DMS114 treated with DMSO at 0.1 percent for 48 hours (cell line): ENCODE data around the gene RBM47.
"Not testable (repeated sequence)": the region's sequence is repeated elsewhere in the genome, so short reads cannot be mapped to it uniquely, and the experiment has no call there.

ENCODE experiments used
- DNase-seq: peaks from one replicate; lab custom pipeline; 2025; ENCODE audit not compliant: unreplicated experiment; lab: John Stamatoyannopoulos, UW

RBM47 gene

GRCh38 chr4:40418430-40419230 lies 211.0 kb downstream of the RBM47 start:
- DNase-seq: no peak

GRCh38 chr4:40417941-40418340 lies 211.7 kb downstream of the RBM47 start:
- DNase-seq: no peak

GRCh38 chr4:40414673-40415072 lies 215.0 kb downstream of the RBM47 start:
- no peak for DNase-seq

- no peak for DNase-seq
Measured at GRCh38 chr4:40412866-40413795, 216.5 kb downstream of the RBM47 start.

- DNase-seq: no peak
Measured at GRCh38 chr4:40412388-40412787, 217.3 kb downstream of the RBM47 start.

GRCh38 chr4:40409835-40410234 lies 219.8 kb downstream of the RBM47 start:
- DNase-seq: no peak

- not testable (repeated sequence) for DNase-seq
Measured at GRCh38 chr4:40407468-40407867, 222.2 kb downstream of the RBM47 start.

- DNase-seq: no peak
Measured at GRCh38 chr4:40406340-40406739, 223.3 kb downstream of the RBM47 start.

GRCh38 chr4:40405193-40405592 lies 224.5 kb downstream of the RBM47 start:
- no peak for DNase-seq

GRCh38 chr4:40403081-40403480 lies 226.6 kb downstream of the RBM47 start:
- DNase-seq: no peak

GRCh38 chr4:40402556-40402955 lies 227.1 kb downstream of the RBM47 start:
- DNase-seq: no peak

GRCh38 chr4:40401631-40402030 lies 228.0 kb downstream of the RBM47 start:
- DNase-seq: no peak

- DNase-seq: no peak
Measured at GRCh38 chr4:40401096-40401495, 228.6 kb downstream of the RBM47 start.

- no peak for DNase-seq
Measured at GRCh38 chr4:40399578-40399977, 230.1 kb downstream of the RBM47 start.

- DNase-seq: no peak
Measured at GRCh38 chr4:40395908-40396793, 233.5 kb downstream of the RBM47 start.

- DNase-seq: no peak
Measured at GRCh38 chr4:40395166-40395900, 234.3 kb downstream of the RBM47 start.

GRCh38 chr4:40394236-40394635 lies 235.4 kb downstream of the RBM47 start:
- no peak for DNase-seq

GRCh38 chr4:40392241-40392640 lies 237.4 kb downstream of the RBM47 start:
- DNase-seq: not testable (repeated sequence)

- no peak for DNase-seq
Measured at GRCh38 chr4:40389986-40390385, 239.7 kb downstream of the RBM47 start.

- no peak for DNase-seq
Measured at GRCh38 chr4:40388239-40388638, 241.4 kb downstream of the RBM47 start.
